HEK293 (cell line): Measurements from ENCODE around the gene TNXB.
"Not testable (repeated sequence)": the region's sequence is repeated elsewhere in the genome, so short reads cannot be mapped to it uniquely, and the experiment has no call there.

Experiments
- CTCF ChIA-PET: fragments of 350-600 bp; formaldehyde crosslinking; extraction: SDS; loops from one replicate; lab custom pipeline; 2021; ENCODE audit warnings: antibody characterized with exemption; lab: Yijun Ruan, JAX
- POLR2A ChIA-PET: fragments of 300-600 bp; formaldehyde crosslinking; extraction: SDS; loops from one replicate; lab custom pipeline; 2020; ENCODE audit warnings: antibody characterized with exemption, inconsistent platforms; lab: Yijun Ruan, JAX
- H3K27ac ChIP-seq: fragments of 200-500 bp; sonication (Bioruptor generic); 2 replicates; pipeline ENCODE4 v1.5.1; 2014; ENCODE audit warnings: low read depth, low read length, control low read depth, inconsistent platforms; ENCODE audit errors: extremely low read depth
- H3K36me3 ChIP-seq, 2 experiments: fragments of 200-500 bp in 1 of 2; sonication (Bioruptor generic) in 1 of 2; 1 replicate in 1 of 2; 2 replicates in 1 of 2; pipeline ENCODE4 v1.5.1; 2014 to 2017; ENCODE audit warnings: inconsistent platforms in 2 of 2, low read length in 2 of 2; ENCODE audit not compliant: control insufficient read depth in 2 of 2, insufficient read depth in 1 of 2
- H3K4me1 ChIP-seq: fragments of 200-500 bp; sonication (Bioruptor generic); 2 replicates; pipeline ENCODE4 v1.5.1; 2014; ENCODE audit warnings: mild to moderate bottlenecking, low read length, inconsistent platforms; ENCODE audit not compliant: control insufficient read depth, insufficient read depth
- H3K4me3 ChIP-seq: 2 replicates; pipeline ENCODE4 v1.5.1; 2011; ENCODE audit warnings: low read depth, mild to moderate bottlenecking, control low read depth, low read length, moderate library complexity
- H3K9me3 ChIP-seq: fragments of 200-500 bp; sonication (Bioruptor generic); 2 replicates; pipeline ENCODE4 v1.5.1; 2014; ENCODE audit warnings: low read depth, low read length, inconsistent platforms; ENCODE audit not compliant: control insufficient read depth, insufficient read depth
- ZNF121 ChIP-seq: fragments of 450-650 bp; formaldehyde crosslinking; IDR thresholded peaks from 2 replicates; pipeline ENCODE4 v1.5.1; 2016; ENCODE audit warnings: missing biosample characterization, missing genetic modification characterization
- ZNF335 ChIP-seq: fragments of 450-650 bp; formaldehyde crosslinking; conservative IDR thresholded peaks from 2 replicates; pipeline ENCODE4 v1.5.1; 2016; ENCODE audit warnings: missing biosample characterization, missing genetic modification characterization

TNXB gene

GRCh38 chr6:32005991-32006529, 103.1 kb downstream of the TNXB start:
- ChIA-PET POLR2A (interaction anchor here (0.6 kb wide), 1 partner anchor 433 kb away, joined by 3 read pairs; no protein-coding TSS in a partner anchor), CTCF (interaction anchor here (0.6 kb wide), 1 partner anchor 341 kb away, joined by 3 read pairs; no protein-coding TSS in a partner anchor)
- H3K4me3 ChIP-seq, H3K36me3 ChIP-seq, H3K27ac ChIP-seq, H3K4me1 ChIP-seq, H3K9me3 ChIP-seq: not testable (repeated sequence)
- 0 out of 2 replicates have a peak, but pooled peaks have one; percentile 57 for TF ChIP-seq ZNF121 (tag by site-specific recombination)

- H3K36me3 ChIP-seq, CTCF ChIA-PET: not testable (repeated sequence)
These were observed 103.6 kb downstream of the TNXB start for GRCh38 chr6:32005538-32005880.

GRCh38 chr6:32004864-32005537, 104.1 kb downstream of the TNXB start:
- H3K9me3 ChIP-seq, H3K36me3 ChIP-seq, POLR2A ChIA-PET, H3K27ac ChIP-seq, H3K4me1 ChIP-seq, CTCF ChIA-PET, H3K4me3 ChIP-seq: not testable (repeated sequence)
- TF ChIP-seq ZNF335: 0 out of 2 replicates have a peak, but pooled peaks have one; percentile 17

More at GRCh38 chr6:32005538-32005880, 103.6 kb downstream of the TNXB start:
- H3K4me1 ChIP-seq, H3K27ac ChIP-seq, POLR2A ChIA-PET, H3K9me3 ChIP-seq, H3K4me3 ChIP-seq: not testable (repeated sequence)

- H3K36me3 ChIP-seq, H3K9me3 ChIP-seq, POLR2A ChIA-PET, CTCF ChIA-PET, H3K27ac ChIP-seq, H3K4me1 ChIP-seq, H3K4me3 ChIP-seq: not testable (repeated sequence)
These were observed 104.7 kb downstream of the TNXB start for GRCh38 chr6:32004393-32004792.

DNA sequence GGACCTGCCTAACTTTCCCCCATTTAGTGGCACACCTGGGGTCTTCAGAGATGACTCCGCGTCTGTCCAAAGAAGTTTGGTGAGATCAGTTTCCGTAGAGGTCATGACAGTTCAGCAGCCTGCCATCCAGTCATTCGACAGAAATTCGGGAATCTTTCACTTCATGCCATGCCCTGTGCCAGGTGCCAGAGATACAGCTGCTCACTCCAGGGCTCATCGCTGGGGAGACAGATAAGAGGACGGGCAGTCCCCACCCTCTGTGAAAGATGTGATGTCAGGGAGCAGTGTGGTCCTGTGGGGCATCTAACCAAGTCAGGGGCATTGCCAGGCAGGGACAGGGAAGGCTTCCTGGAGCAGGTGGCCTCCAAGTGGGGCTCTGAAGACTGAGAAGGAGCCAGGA, 105.8 kb downstream of the TNXB start:
- H3K4me1 ChIP-seq, H3K9me3 ChIP-seq, POLR2A ChIA-PET, H3K27ac ChIP-seq, H3K4me3 ChIP-seq, H3K36me3 ChIP-seq, CTCF ChIA-PET: not testable (repeated sequence)

- POLR2A ChIA-PET, CTCF ChIA-PET, H3K27ac ChIP-seq, H3K36me3 ChIP-seq, H3K9me3 ChIP-seq, H3K4me3 ChIP-seq, H3K4me1 ChIP-seq: not testable (repeated sequence)
These were observed 106.4 kb downstream of the TNXB start for GRCh38 chr6:32002546-32003268.

GRCh38 chr6:31996385-31996784, 112.8 kb downstream of the TNXB start:
- CTCF ChIA-PET, POLR2A ChIA-PET, H3K4me3 ChIP-seq, H3K9me3 ChIP-seq, H3K36me3 ChIP-seq, H3K27ac ChIP-seq, H3K4me1 ChIP-seq: not testable (repeated sequence)

DNA sequence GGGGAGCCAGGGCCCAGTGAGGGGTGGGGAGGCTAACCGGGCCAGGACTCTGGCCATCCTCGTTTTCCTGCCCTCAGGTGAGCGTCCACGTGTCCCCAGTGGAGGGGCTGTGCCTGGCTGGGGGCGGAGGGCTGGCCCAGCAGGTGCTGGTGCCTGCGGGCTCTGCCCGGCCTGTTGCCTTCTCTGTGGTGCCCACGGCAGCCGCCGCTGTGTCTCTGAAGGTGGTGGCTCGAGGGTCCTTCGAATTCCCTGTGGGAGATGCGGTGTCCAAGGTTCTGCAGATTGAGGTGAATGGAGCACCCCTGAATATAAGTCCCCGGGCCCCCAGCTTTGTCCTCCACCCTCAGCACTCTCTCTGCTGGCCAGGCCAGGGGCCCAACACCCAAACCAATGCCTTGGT, 114.7 kb downstream of the TNXB start:
- POLR2A ChIA-PET, H3K4me1 ChIP-seq, H3K4me3 ChIP-seq, H3K36me3 ChIP-seq, H3K27ac ChIP-seq, H3K9me3 ChIP-seq, CTCF ChIA-PET: not testable (repeated sequence)
